CD4-positive, alpha-beta memory T cell (primary cell): ENCODE measurements around the gene TBC1D14. TPM values are rescaled to one million over a fixed set of nuclear protein-coding genes. Genes with fewer than 3 reads are reported as not detected.

ENCODE experiments used
- CTCF ChIA-PET: fragments of 350-600 bp; sonication (Branson Sonifier 250); formaldehyde crosslinking; loops from one replicate; lab custom pipeline; 2021; ENCODE audit warnings: inconsistent platforms; ENCODE audit not compliant: partially characterized antibody; lab: Charles Lee
- POLR2A ChIA-PET: fragments of 350-600 bp; sonication (Branson Sonifier 250); formaldehyde crosslinking; loops from one replicate; lab custom pipeline; 2021; ENCODE audit not compliant: partially characterized antibody; lab: Charles Lee
- DNase-seq, 5 donors: peaks; one replicate each; pipeline versions ENCODE4 v3.0.0 to v3.0.0-alpha.2; 2020 to 2022; ENCODE audit warnings: mixed read lengths in 1 of 5
- H3K27ac ChIP-seq: one replicate; pipeline ENCODE4 v1.7.0; 2013; ENCODE audit warnings: low read depth, low read length
- H3K27me3 ChIP-seq: 2 replicates; pipeline ENCODE4 v1.7.0; 2013; ENCODE audit warnings: mild to moderate bottlenecking, low read length, moderate library complexity; ENCODE audit not compliant: insufficient read depth
- H3K36me3 ChIP-seq: 2 replicates; pipeline ENCODE4 v1.7.0; 2013; ENCODE audit warnings: mild to moderate bottlenecking, low read length, moderate library complexity; ENCODE audit not compliant: insufficient read depth
- H3K4me1 ChIP-seq: 2 replicates; pipeline ENCODE4 v1.7.0; 2013; ENCODE audit warnings: mild to moderate bottlenecking, low read length, moderate library complexity; ENCODE audit not compliant: insufficient read depth
- H3K4me3 ChIP-seq, 2 donors: one replicate each; pipeline ENCODE4 v1.7.0; 2013; ENCODE audit warnings: low read length in 2 of 2, mild to moderate bottlenecking in 1 of 2
- H3K9me3 ChIP-seq, 2 donors: one replicate each; pipeline ENCODE4 v1.7.0; 2013; ENCODE audit warnings: low read length in 2 of 2, control low read depth in 1 of 2; ENCODE audit not compliant: control insufficient read depth in 1 of 2
- H3K27ac Mint-ChIP-seq, 7 donors: one replicate each; pipeline ENCODE4 v1.8.0; 2020 to 2021; ENCODE audit warnings: mixed read lengths in 7 of 7, mild to moderate bottlenecking in 6 of 7, inconsistent platforms in 3 of 7, moderate library complexity in 3 of 7
- H3K27me3 Mint-ChIP-seq, 2 donors: one replicate each; pipeline ENCODE4 v1.8.0; 2020 to 2021; ENCODE audit warnings: mixed read lengths in 2 of 2
- H3K36me3 Mint-ChIP-seq, 2 donors: one replicate each; pipeline ENCODE4 v1.8.0; 2020 to 2021; ENCODE audit warnings: mixed read lengths in 2 of 2, inconsistent platforms in 1 of 2, mild to moderate bottlenecking in 1 of 2
- H3K4me1 Mint-ChIP-seq, 4 donors: one replicate each; pipeline ENCODE4 v1.8.0; 2020 to 2021; ENCODE audit warnings: mixed read lengths in 4 of 4, mild to moderate bottlenecking in 1 of 4
- H3K4me3 Mint-ChIP-seq, 8 donors: one replicate each; pipeline ENCODE4 v1.8.0; 2020 to 2021; ENCODE audit warnings: mixed read lengths in 8 of 8, mild to moderate bottlenecking in 7 of 8, moderate library complexity in 6 of 8, inconsistent platforms in 3 of 8
- H3K9me3 Mint-ChIP-seq, 8 donors: one replicate each; pipeline ENCODE4 v1.8.0; 2020 to 2021; ENCODE audit warnings: mixed read lengths in 8 of 8, mild to moderate bottlenecking in 5 of 8, inconsistent platforms in 3 of 8, moderate library complexity in 1 of 8
- intact Hi-C: fragments of 100-400 bp; cut with micrococcal nuclease; formaldehyde crosslinking; loops from one replicate; pipeline ENCODE4 v1.15.1; 2023
- polyA plus RNA-seq, 2 donors: library from polyadenylated mRNA; unstranded; fragments of 300-500 nt; fragmentation: Illumina TruSeq; gene quantifications; one replicate each; pipeline ENCODE4 v1.2.3, GENCODE V29; 2021
- total RNA-seq, 2 experiments: library from RNA; stranded (reverse); gene quantifications; one replicate each; pipeline ENCODE4 v1.2.3, GENCODE V29; 2021

TBC1D14 gene
- total and polyA plus RNA-seq, 4 experiments from 2014 or later = 40.7 to 80.7 (median 63.0) TPM

DNA sequence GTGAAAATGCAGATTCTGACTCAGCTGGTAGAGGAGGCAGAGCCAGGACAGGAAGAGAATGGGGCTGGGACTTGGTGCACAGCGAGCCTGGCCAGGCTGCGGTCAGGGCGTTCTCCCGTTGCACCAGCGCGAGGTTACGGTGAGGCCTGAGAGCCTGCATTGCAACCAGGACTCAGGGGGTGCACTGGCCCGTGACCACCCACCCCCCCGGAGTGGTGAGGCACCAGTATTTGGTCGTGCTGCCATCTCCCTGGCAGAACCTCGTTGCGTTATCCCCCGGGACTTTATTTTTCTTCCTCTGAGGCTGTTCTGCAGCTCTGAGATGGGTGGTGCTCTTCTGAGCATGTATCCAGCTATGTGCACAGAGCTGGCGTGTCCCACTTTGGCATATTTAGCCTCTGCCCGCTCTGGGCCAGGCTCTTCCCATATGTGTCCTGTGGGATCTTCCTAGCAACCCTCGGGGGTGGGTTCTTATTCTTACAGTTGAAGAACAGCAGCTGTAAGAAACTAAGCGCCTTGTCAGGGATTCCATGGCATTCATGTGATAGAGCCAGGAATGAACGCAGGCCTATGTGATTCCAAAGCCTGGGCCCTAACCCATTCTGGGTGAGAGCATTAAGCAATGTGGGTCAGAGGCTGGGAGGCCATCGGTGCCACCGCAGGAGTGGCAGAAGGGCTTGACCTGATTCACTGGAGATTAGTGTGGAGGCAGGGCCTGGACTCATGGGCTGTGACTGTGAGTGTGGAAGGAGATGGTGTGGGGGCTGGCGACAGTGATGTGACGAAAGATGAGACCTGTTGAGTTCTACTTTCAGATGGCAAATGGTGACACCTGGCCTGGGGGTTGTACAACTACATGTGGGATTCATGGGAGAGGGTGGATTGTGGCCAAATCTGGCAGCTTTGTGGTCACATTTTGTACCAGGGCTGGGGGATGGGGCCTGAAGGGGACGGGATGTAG is 136.6 kb downstream of the TBC1D14 start:
- H3K27ac Mint-ChIP-seq = peak overlapping the region; percentile 25 to 87 (median 70)
- no peaks in the 10 kb centered on the region for H3K27me3 Mint-ChIP-seq
- peaks cover 38 to 73% (median 57%) of the 10 kb centered on the region in 4 donors for H3K4me1 Mint-ChIP-seq
- ChIA-PET POLR2A (interaction anchor here (3.8 to 8.7 kb wide), 3 partner anchors 21 to 137 kb away, joined by 26 to 231 read pairs (median 36); partner anchors contain the start of genes GRPEL1 and TBC1D14), CTCF (interaction anchor here (0.9 to 11.8 kb wide), 3 partner anchors 14 to 56 kb away, joined by 3 to 204 read pairs (median 24); partner anchors contain the start of gene GRPEL1)
- no peaks in the 10 kb centered on the region for H3K27me3 ChIP-seq
- peaks cover 4 to 34% of the 10 kb centered on the region in 2 donors for H3K36me3 Mint-ChIP-seq
- peaks cover 0 to 5% (median 0%) of the 10 kb centered on the region in 8 donors for H3K9me3 Mint-ChIP-seq
- intact Hi-C loops = no loop called here
- no peak overlapping the region for H3K27ac ChIP-seq
- DNase-seq = no peak
- H3K4me3 ChIP-seq = peak overlapping the region in 1 of 2 donors; percentile 11
- no peaks in the 10 kb centered on the region for H3K36me3 ChIP-seq
- H3K9me3 ChIP-seq = no peaks in the 10 kb centered on the region
- H3K4me1 ChIP-seq = peaks cover 53% of the 10 kb centered on the region
- H3K4me3 Mint-ChIP-seq = peak overlapping the region; percentile 88 to 95 (median 93)

DNA sequence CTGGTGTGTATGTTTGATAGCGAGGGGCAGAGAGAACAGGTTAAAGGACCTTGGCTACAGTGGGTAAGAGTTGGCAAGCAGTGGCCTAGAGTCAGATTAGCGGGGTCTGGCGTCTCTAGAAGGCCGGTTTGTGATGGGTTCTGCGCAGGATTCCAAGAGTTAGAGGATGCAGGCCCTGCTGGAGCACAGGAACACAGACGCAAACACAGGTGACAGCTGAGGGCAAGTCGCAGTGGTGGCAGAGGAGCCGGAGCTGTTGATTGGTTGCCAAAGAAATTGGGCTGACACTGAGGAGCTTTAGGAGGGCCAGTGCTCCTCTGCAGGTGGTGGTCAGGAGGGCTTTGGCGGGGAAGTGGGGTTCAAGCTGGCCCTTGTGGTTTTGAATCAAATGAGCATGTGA is 137.3 kb downstream of the TBC1D14 start:
- Histone ChIP-seq H3K27me3 (no peaks in the 10 kb centered on the region), H3K9me3 (no peaks in the 10 kb centered on the region), H3K4me3 (no peak overlapping the region), H3K27ac (no peak overlapping the region), H3K4me1 (peaks cover 53% of the 10 kb centered on the region), H3K36me3 (no peaks in the 10 kb centered on the region)
- peaks cover 35 to 75% (median 53%) of the 10 kb centered on the region in 4 donors for H3K4me1 Mint-ChIP-seq
- H3K4me3 Mint-ChIP-seq = peak overlapping the region in 7 of 8 donors; percentile 57 to 95 (median 75)
- H3K27me3 Mint-ChIP-seq = no peaks in the 10 kb centered on the region
- ChIA-PET CTCF (interaction anchor here (5.3 to 11.8 kb wide), 2 partner anchors 13 to 22 kb away, joined by 24 to 204 read pairs; partner anchors contain the start of gene GRPEL1), POLR2A (interaction anchor here (8.7 kb wide), 1 partner anchor 20 kb away, joined by 231 read pairs; the partner anchor contains the start of gene GRPEL1)
- H3K9me3 Mint-ChIP-seq = peaks cover 0 to 5% (median 0%) of the 10 kb centered on the region in 8 donors
- peaks cover 4 to 34% of the 10 kb centered on the region in 2 donors for H3K36me3 Mint-ChIP-seq
- no peak for DNase-seq
- intact Hi-C loops = no loop called here
- H3K27ac Mint-ChIP-seq = peak overlapping the region in 6 of 7 donors; percentile 13 to 87 (median 64)

DNA sequence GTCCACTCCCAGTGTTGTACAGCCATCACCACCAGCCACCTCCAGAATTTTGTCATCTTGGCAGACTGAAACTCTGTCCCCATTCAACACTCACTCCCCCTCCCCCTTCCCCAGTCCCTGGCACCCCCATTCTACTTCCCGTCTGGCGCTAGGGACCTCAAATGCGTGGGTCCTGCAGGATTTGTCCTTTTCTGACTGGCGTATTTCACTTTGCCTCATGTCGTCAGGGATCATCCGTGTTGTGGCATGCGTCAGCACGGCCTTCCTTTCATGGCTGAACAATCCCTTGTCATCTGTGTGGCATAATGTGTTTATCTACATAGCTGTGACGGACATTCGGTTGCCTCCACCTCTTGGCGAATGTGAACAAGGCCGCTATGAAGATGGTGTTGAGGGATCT is 139.0 kb downstream of the TBC1D14 start:
- Histone ChIP-seq H3K27ac (no peak overlapping the region), H3K4me3 (no peak overlapping the region), H3K36me3 (peaks cover under 1% of the 10 kb centered on the region), H3K9me3 (no peaks in the 10 kb centered on the region), H3K4me1 (peaks cover 62% of the 10 kb centered on the region), H3K27me3 (no peaks in the 10 kb centered on the region)
- Mint-ChIP-seq H3K36me3 (peaks cover 4 to 35% of the 10 kb centered on the region in 2 donors), H3K4me3 (peak overlapping the region in 3 of 8 donors; percentile 43 to 77 (median 69)), H3K9me3 (peaks cover 0 to 5% (median 0%) of the 10 kb centered on the region in 8 donors), H3K27me3 (no peaks in the 10 kb centered on the region), H3K4me1 (peaks cover 41 to 87% (median 57%) of the 10 kb centered on the region in 4 donors), H3K27ac (peak overlapping the region in 5 of 7 donors; percentile 46 to 84 (median 63))
- ChIA-PET POLR2A (interaction anchor here (8.7 kb wide), 1 partner anchor 19 kb away, joined by 231 read pairs; the partner anchor contains the start of gene GRPEL1), CTCF (interaction anchor here (11.3 kb wide), 1 partner anchor 19 kb away, joined by 76 read pairs; the partner anchor contains the start of gene GRPEL1)
- no peak for DNase-seq
- intact Hi-C loops = no loop called here

DNA sequence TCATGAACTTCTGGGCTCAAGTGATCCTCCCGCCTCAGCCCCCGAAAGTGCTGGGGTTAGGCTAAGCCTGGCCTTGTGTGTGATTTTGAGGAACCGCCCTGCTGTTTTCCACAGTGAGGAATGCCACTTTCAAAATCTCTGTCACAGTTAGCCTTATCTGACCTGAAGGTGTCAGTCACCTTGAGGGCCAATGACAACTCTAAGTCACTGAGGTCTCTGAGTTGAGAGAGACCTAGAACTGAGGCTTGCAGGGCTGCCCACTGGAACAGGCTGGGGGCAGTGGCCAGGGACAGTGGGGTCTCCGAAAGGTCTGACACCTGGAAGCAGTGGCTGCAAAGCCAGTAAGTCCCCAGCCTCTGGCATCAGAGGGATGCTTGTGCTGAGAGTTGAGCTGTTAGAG is 139.7 kb downstream of the TBC1D14 start:
- DNase-seq = no peak
- intact Hi-C loops = no loop called here
- peak overlapping the region in 1 of 7 donors; percentile 82 for H3K27ac Mint-ChIP-seq

DNA sequence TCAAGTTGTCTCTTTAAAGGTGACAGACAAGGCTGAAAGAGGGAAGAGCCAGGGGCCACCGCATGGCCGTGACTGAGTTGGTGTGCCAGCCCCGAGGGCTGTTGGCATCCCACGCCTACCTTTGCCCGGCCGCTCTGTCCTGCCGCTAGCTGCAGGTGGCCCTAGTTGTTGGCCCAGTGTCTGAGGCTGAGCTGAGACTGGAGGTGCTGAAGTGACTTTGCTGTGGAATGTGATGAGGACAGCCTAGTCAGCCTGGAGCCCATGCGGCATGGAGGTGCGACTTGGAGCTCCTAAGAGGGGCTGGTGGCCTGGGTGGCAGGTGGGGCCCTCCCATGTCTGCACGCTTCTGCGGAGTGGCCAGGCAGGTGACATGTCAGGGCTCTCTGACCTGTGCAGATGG is 140.1 kb downstream of the TBC1D14 start:
- intact Hi-C loops = no loop called here
- Histone ChIP-seq H3K27me3 (no peaks in the 10 kb centered on the region), H3K9me3 (no peaks in the 10 kb centered on the region), H3K27ac (no peak overlapping the region), H3K4me3 (no peak overlapping the region), H3K4me1 (peaks cover 54% of the 10 kb centered on the region), H3K36me3 (peaks cover 11% of the 10 kb centered on the region)
- Mint-ChIP-seq H3K27ac (peak overlapping the region in 1 of 7 donors; percentile 82), H3K36me3 (peaks cover 14 to 41% of the 10 kb centered on the region in 2 donors), H3K27me3 (no peaks in the 10 kb centered on the region), H3K9me3 (no peaks in the 10 kb centered on the region), H3K4me1 (peaks cover 42 to 90% (median 57%) of the 10 kb centered on the region in 4 donors), H3K4me3 (no peak overlapping the region)
- CTCF ChIA-PET = interaction anchor here (11.3 kb wide), 1 partner anchor 18 kb away, joined by 76 read pairs; the partner anchor contains the start of gene GRPEL1
- DNase-seq = no peak
- POLR2A ChIA-PET = interaction anchor here (1.3 to 1.6 kb wide), 2 partner anchors 13 to 18 kb away, joined by 5 to 6 read pairs; partner anchors contain the start of gene GRPEL1

More for the DNA sequence above, 139.7 kb downstream of the TBC1D14 start:
- ChIA-PET CTCF (interaction anchor here (11.3 kb wide), 1 partner anchor 19 kb away, joined by 76 read pairs; the partner anchor contains the start of gene GRPEL1), POLR2A (interaction anchor here (1.3 kb wide), 1 partner anchor 18 kb away, joined by 6 read pairs; the partner anchor contains the start of gene GRPEL1)
- Histone ChIP-seq H3K9me3 (no peaks in the 10 kb centered on the region), H3K27ac (no peak overlapping the region), H3K4me1 (peaks cover 59% of the 10 kb centered on the region), H3K4me3 (no peak overlapping the region), H3K36me3 (peaks cover 7% of the 10 kb centered on the region), H3K27me3 (no peaks in the 10 kb centered on the region)
- H3K4me3 Mint-ChIP-seq = no peak overlapping the region
- peaks cover 44 to 94% (median 58%) of the 10 kb centered on the region in 4 donors for H3K4me1 Mint-ChIP-seq
- peaks cover 0 to under 1% (median 0%) of the 10 kb centered on the region in 8 donors for H3K9me3 Mint-ChIP-seq
- H3K36me3 Mint-ChIP-seq = peaks cover 11 to 39% of the 10 kb centered on the region in 2 donors
- no peaks in the 10 kb centered on the region for H3K27me3 Mint-ChIP-seq

DNA sequence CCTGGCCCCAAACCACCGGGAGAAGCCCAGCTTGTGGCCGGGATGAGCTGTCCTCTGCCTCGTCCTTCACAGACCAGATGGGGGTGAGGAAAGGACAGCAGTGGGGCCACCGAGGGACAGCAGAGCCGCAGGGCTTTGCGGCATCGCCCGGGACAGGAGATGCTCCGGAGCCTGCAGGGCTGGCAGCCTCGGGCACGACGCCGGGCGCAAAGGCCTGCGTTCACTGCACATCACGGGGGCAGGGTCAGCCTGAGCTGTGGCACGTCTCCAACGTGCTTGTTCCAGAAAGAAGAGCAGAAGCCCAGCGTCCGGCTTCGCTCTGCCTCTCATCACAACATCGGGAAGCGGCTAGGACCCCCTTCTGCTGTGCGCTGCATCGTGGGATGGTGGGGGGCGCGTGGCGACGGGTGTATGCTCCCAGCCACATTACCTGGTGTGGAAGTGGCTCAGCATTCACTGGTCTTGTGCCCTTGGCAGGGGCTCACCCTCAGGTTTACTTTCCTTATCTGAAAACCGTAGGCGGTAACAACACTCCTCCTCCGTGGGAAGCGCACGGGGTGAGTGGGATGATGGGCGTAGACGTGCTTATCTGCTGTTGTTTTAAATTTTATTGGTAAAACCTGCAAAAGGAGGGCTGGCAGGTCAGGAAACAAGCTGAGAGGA is 141.0 kb downstream of the TBC1D14 start:
- Mint-ChIP-seq H3K36me3 (peaks cover 14 to 41% of the 10 kb centered on the region in 2 donors), H3K27ac (peak overlapping the region in 1 of 7 donors; percentile 82), H3K27me3 (no peaks in the 10 kb centered on the region), H3K9me3 (no peaks in the 10 kb centered on the region), H3K4me1 (peaks cover 33 to 81% (median 48%) of the 10 kb centered on the region in 4 donors), H3K4me3 (no peak overlapping the region)
- CTCF ChIA-PET = interaction anchor here (11.3 kb wide), 1 partner anchor 17 kb away, joined by 76 read pairs; the partner anchor contains the start of gene GRPEL1
- POLR2A ChIA-PET = interaction anchor here (0.6 to 1.6 kb wide), 3 partner anchors 12 to 384 kb away, joined by 3 to 6 read pairs (median 5); partner anchors contain the start of gene GRPEL1
- Histone ChIP-seq H3K4me3 (no peak overlapping the region), H3K27me3 (no peaks in the 10 kb centered on the region), H3K27ac (no peak overlapping the region), H3K36me3 (peaks cover 20% of the 10 kb centered on the region), H3K4me1 (peaks cover 45% of the 10 kb centered on the region), H3K9me3 (no peaks in the 10 kb centered on the region)
- DNase-seq = no peak
- intact Hi-C loops = no loop called here
